Stimulated activated CD4-positive, alpha-beta T cell treated with anti-CD3 and anti-CD28 coated beads, TNF-alpha, amount 100 ng/mL, for 4 hours (primary cell): Measurements from ENCODE around the gene PLXNC1.

Experiments used
- DNase-seq, 3 experiments: peaks; one replicate each; pipeline ENCODE4 v3.0.0-alpha.2; 2020; ENCODE audit warnings: low read depth in 3 of 3

PLXNC1 gene

DNA sequence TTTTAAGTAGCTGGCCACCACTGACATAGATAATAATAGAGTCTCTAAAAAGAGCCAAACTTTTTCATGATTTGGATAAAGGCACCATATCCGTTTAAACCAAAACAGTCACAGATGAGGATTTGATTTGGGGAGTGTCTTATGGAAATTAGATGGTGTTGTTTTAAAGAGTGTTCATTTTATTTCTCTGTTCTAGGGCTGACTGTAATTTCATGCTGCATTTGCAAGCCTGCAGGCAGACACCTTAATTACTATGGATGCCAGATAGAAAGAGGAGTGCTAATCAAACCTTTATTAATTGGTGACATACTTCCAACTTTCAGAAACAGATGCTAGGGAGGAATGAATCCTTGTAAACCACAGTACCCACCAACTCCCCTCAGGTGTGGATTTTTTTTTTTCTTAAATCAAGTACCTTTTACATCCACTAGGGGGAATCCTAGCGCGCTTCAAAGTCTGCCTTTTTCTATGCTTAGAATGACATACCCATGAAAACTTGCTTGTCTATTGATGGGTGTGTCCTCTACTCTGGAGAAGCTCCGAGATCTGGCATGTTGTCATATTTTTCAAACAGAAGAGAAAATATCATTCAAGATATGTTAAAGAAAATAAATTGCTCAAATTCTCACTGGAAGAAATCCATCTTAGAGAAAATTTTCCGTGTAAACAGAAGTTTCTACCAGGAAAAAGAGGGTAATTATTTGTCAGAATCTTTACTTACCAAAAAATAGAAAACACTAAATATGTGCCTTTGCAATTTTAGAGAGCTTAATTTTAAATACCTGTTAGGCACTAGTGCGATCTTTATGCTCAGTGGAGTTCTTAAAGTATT is 14.2 kb upstream of the PLXNC1 start:
- DNase-seq: no peak

DNA sequence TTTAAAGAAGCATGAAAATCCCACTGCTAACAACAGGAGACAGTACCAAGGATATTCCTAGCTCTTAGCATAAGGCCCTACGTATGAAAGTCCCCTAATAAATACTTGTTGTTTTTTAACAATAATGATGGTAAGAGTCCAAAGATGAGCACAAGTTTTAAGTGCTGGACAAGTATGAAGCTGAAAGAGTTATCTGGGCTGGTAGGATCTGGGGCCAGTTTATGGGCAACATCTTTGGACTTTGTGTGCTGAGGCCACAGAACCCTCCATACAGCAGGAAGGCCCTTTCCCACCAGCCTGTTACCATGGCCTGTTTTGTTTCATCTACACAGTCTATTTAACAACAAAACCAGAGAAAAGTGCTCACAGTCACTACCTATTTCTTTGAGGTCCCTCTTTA is 12.5 kb upstream of the PLXNC1 start:
- DNase-seq: no peak

- no peak for DNase-seq
These were observed 8.6 kb upstream of the PLXNC1 start for GRCh38 chr12:94139816-94140215.

DNA sequence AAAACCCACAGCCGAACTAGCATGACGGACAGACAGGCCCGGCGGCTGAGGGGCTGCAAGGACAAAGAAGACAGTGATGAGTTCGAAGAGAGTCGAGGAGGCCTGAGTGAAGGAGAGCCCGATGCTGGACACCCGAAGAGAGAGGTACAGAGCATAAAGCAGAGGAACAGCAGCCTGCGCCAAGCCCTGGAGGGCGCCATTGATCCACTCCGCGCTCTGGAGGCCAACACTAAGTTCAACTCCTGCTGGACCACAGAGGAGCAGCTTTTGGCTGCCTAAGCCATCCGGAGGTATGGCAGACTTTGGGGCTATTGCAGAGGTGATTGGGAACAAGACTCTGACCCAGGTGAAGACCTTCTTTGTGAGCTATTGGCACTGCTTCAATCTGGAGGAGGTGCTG is 7.8 kb upstream of the PLXNC1 start:
- DNase-seq: peak in 1 of 3 experiments; percentile 29

GRCh38 chr12:94141004-94141764 is 7.2 kb upstream of the PLXNC1 start:
- no peak for DNase-seq

DNA sequence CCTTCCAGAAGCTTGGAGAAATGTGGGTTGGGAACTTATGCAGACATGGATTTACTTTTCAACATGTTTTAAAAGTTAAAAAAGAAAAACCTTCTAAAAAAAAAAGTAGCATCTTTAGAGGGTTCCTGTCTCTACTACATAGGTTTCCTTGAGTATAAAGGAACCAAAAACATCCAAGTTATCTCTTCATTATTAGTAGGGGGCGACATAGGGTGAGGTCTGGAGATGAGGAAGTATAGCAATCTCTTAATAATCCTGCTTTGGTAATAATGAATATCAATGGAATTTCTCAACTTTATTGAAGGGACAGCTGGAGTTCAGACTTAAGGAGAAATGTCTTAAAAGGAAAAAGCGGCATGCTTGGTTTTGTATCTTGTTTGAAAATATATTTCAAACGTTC is 6.5 kb upstream of the PLXNC1 start:
- no peak for DNase-seq

GRCh38 chr12:94143438-94143837 is 4.9 kb upstream of the PLXNC1 start:
- DNase-seq: no peak

DNA sequence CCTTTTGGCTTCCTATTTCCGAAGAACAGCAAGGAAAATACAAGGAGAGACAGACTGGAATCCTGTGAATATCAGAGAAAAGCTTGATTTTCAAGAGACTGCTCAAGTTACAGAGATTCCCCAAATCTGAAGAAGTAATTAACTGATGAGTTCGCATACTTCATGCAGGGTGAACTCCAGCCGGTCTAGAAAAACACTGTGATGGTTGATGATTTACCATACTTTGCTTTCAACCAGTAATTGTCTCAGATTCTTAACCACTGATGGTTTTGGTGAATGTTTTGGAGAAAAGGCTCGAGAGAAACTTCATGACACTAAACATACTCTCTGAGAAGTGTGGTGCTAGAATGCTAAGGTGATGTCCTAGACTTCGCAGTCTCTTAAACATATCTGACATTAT is 4.4 kb upstream of the PLXNC1 start:
- DNase-seq: no peak

- DNase-seq: no peak
These were observed 3.6 kb upstream of the PLXNC1 start for GRCh38 chr12:94144781-94145180.

DNA sequence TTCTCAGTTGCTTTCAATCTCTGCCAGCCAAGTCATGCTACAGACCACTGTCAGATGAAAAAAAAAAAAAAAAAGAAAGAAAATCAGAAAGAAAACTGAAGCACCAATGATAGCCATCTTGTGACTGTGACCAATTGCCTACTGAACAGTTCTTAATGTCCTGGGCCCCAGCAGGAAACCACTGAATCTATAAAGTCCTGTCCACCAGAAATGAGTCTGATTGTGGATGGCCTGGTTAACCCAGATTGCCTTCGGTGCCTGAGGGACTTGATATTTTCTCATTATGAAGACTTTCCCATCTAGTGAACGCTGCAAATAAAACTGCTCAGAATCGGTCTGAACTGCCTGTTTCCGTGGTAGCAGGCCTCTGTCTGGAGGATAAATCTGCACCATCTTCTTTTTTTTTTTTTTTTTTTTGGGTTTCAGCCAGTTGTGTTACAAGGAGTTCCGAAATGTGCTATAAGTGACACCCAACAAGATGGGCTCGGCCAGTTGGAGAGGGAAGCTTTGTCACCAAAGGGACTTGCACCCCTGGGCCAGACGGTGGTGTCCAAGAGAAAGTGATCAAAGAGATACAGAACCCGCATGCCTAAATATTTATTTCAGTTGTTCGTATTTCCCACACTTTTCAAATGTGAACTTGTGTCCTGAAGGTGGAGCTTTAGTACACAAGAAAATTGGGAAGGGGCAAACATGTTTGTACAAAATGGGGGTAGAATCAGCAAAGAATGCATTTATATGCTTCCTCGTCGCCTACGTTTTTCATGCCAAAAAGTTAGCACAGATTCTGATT is 3.0 kb upstream of the PLXNC1 start:
- no peak for DNase-seq

GRCh38 chr12:94146166-94146936 is 2.0 kb upstream of the PLXNC1 start:
- DNase-seq: no peak

DNA sequence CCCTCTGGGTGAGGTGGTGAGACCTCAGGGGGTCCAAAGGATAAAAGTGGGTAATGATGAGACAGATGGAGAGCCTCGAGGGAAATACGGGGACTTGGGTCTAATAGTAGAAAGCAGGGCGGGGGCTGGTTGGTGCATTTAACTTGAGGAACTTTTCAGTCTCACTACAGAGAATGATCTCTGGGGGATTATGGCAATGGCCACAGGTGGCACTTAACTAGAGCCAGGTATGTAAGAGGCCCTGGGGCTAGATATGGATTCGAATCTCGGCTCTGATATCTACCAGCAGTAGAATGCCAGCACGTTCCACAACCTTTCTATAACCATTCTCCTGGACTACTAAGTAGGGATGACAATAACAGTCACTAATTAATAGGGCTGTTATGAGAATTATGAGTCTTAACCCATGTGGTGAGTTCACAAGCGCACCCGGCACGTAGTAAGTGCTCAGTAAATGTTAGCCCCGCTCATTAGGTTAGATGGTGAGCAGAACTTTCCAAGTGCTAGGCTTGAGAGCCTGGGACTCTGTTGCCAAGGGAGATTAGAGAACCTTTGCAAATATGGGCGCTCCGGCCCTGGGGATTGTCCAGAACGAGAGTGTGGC is 888 bp upstream of the PLXNC1 start:
- no peak for DNase-seq

DNA sequence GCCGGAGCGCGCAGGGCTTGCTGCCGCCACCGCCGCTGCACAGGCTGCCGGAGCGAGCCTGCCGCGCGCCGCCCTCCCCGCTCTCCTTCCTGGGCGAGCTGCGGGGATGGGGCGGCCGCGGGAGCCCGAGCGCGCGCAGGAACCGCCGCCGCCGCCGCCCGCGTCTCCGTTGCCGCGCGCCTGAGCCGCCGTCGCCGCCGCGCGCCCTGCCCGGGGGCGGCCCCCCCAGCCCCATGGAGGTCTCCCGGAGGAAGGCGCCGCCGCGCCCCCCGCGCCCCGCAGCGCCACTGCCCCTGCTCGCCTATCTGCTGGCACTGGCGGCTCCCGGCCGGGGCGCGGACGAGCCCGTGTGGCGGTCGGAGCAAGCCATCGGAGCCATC is 352 bp downstream of the PLXNC1 start:
- no peak for DNase-seq

- DNase-seq: peak in 1 of 3 experiments; percentile 36
These were observed 873 bp downstream of the PLXNC1 start for GRCh38 chr12:94149119-94149780.

- no peak for DNase-seq
These were observed 1.4 kb downstream of the PLXNC1 start for GRCh38 chr12:94149781-94150239.

DNA sequence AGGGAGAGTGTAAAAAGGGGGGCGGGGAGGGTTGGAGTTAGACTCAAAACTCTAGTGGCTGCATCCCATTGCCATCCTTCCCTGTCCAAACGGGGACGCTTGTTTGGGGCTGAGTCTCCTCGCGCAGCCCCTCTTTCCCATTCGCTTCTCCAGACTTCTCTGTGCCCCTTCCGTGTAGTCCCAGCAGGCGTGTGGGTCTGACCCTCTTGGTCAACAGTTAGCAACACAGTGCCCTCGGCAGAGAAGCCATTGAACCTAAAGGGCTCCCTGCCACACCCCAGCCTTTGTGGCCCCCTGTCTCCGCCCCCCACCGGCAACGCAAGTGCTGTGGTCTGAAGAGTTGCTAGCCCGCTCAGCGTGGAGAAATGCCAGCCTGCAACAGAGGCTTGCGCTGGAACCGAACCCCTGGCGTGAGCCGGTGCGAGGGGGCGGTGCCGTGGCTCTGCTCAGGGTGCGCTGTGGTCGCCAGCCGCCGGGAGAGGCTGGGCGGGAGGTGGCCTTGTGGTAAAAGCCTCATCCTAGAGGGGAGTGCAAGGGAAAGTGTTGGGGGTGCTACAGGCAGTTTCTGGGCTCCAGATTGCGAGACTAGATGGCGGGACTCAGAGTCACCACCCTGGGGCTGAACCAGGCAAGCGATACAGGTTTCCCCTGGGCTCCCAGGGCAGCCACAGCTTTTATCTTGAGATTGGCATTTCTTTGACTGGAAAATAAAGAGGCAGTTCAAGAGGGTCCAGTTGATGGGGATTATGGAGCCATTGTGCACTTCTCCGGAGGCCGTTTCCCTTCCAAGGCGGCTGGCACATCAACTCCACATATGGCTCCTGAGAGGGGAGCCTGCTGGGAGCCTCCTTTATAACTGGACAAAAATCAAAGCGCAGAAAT is 2.1 kb downstream of the PLXNC1 start:
- peak in 1 of 3 experiments; percentile 24 for DNase-seq

DNA sequence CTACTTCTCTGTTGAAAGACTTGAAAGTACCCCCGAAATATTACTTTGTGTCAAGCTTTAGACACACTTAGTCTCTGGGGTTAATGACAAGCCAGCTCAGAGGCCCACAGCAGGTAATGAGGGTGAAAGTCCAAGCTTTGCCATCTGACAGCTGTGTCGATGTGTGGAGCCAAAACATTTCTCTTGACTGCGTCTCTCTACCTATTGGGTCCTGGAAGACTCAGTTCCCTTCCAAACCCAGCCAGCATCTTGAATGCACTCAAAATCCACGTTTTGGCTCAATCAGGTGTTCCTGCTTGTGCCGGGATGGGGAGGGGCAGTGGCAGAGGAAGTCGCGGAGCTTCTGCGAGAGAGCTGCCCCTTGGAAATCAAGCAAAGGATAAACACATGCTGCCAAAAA is 3.2 kb downstream of the PLXNC1 start:
- DNase-seq: no peak

DNA sequence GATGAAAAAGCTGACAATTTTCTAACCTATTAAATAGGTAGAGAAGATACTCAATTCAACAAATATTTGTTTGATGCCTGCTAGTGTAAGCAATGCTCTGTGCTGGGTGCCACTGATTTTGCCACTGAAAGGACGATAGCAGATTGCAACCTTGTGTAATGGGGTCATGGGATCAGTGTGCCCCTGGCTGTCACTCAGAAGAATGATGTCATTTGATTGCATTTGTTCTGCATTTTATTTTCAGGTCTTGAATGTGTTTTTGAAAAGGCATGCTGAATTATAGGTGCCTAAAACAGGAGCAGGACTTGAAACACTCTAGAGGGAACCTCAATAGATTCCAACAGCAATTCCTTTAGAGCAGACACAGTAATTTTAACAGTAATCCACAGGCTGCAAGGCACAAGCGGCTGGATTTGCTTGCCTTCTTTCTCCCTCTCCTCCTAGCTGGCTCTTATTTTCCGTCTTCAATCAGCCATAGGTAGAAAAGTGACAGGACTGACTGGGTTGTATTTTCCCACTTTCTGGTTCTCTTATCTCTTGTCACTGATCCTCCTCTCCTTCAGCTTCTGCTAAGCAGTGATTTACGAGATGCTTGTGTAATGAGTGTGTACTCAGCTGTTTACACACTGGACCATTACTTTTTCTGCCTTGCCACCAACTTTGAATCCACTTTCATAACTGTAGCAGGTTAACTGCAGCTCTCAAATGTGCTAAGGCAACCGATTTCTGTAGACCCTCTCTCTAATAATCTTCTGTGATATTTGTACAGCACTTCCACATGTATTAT is 4.1 kb downstream of the PLXNC1 start:
- DNase-seq: no peak

- no peak for DNase-seq
These were observed 8.8 kb downstream of the PLXNC1 start for GRCh38 chr12:94157181-94157580.
